Fibroblast of peridontal ligament (primary cell): ENCODE measurements around the gene RNF141.

Experiments
- DNase-seq: peaks from one replicate; pipeline ENCODE4 v3.0.0-alpha.2; 2010; ENCODE audit errors: extremely low read depth

RNF141 gene

GRCh38 chr11:10540915-10541560 lies at the start of gene RNF141:
Gene RNF141 (minus strand): TSS chr11:10541187. CDS start chr11:10534158, 7,029 bp downstream.
- peak; percentile 84 for DNase-seq

GRCh38 chr11:10590218-10590915 lies 49.4 kb upstream of the RNF141 start:
- peak; percentile 72 for DNase-seq

GRCh38 chr11:10588904-10589303 lies 47.9 kb upstream of the RNF141 start:
- peak; percentile 25 for DNase-seq

GRCh38 chr11:10587995-10588394 lies 47.0 kb upstream of the RNF141 start:
- no peak for DNase-seq

- no peak for DNase-seq
Measured at GRCh38 chr11:10587388-10587787, 46.4 kb upstream of the RNF141 start.

- peak; percentile 73 for DNase-seq
Measured at GRCh38 chr11:10584071-10584501, 43.1 kb upstream of the RNF141 start.

GRCh38 chr11:10581481-10582019 lies 40.6 kb upstream of the RNF141 start:
- DNase-seq: no peak

- no peak for DNase-seq
Measured at GRCh38 chr11:10580623-10581022, 39.6 kb upstream of the RNF141 start.

- DNase-seq: no peak
Measured at GRCh38 chr11:10579700-10580099, 38.7 kb upstream of the RNF141 start.

GRCh38 chr11:10576035-10576398 lies 35.0 kb upstream of the RNF141 start:
- DNase-seq: no peak

- no peak for DNase-seq
Measured at GRCh38 chr11:10575346-10576034, 34.5 kb upstream of the RNF141 start.

GRCh38 chr11:10573556-10573955 lies 32.6 kb upstream of the RNF141 start:
- DNase-seq: no peak

- DNase-seq: no peak
Measured at GRCh38 chr11:10573028-10573427, 32.0 kb upstream of the RNF141 start.

GRCh38 chr11:10572533-10572932 lies 31.5 kb upstream of the RNF141 start:
- no peak for DNase-seq

- peak; percentile 47 for DNase-seq
Measured at GRCh38 chr11:10568486-10568941, 27.5 kb upstream of the RNF141 start, which contains the start of gene LYVE1. Gene LYVE1 (minus strand): TSS chr11:10568665. CDS start chr11:10568532, 133 bp downstream.

- DNase-seq: peak; percentile 51
Measured at GRCh38 chr11:10567446-10567845, 26.5 kb upstream of the RNF141 start.

- DNase-seq: no peak
Measured at GRCh38 chr11:10566257-10566957, 25.4 kb upstream of the RNF141 start.

- DNase-seq: no peak
Measured at GRCh38 chr11:10565493-10565892, 24.5 kb upstream of the RNF141 start.

- peak; percentile 55 for DNase-seq
Measured at GRCh38 chr11:10564696-10565318, 23.8 kb upstream of the RNF141 start.

- DNase-seq: no peak
Measured at GRCh38 chr11:10564030-10564429, 23.0 kb upstream of the RNF141 start.

GRCh38 chr11:10561947-10562346 lies 21.0 kb upstream of the RNF141 start:
- no peak for DNase-seq
